ENCODE results near the gene TSPAN14. TPM values are rescaled to one million over a fixed set of nuclear protein-coding genes. Genes with fewer than 3 reads are reported as not detected.
A peak's percentile ranks its signal among the peaks of the same experiment; 100 is the strongest.

TSPAN14 gene
- total RNA-seq, 2 donors from 2014 or later: 121 to 123 TPM

- Histone ChIP-seq H3K4me3 (ENCODE audit: low read length) (no peak overlapping the region), H3K36me3 (ENCODE audit: control insufficient read depth, insufficient read depth, low read length) (peaks cover 77% of the 10 kb centered on the region), H3K27me3 (ENCODE audit: control insufficient read depth, insufficient read depth, low read length, poor library complexity, severe bottlenecking) (no peaks in the 10 kb centered on the region), H3K27ac (ENCODE audit: low read depth, low read length) (no peak overlapping the region), H3K9me3 (ENCODE audit: control insufficient read depth, low read length) (peaks cover 5% of the 10 kb centered on the region), H3K4me1 (ENCODE audit: control insufficient read depth, insufficient read depth, low read length) (peaks cover under 1% of the 10 kb centered on the region), H3K9ac (ENCODE audit: extremely low read depth, low read length, poor library complexity, severe bottlenecking) (no peak overlapping the region)
- TF ChIP-seq CTCF (conservative IDR thresholded peaks at IDR 0.05): no peak
- no peaks in the 10 kb centered on the region for H3K9me3 Mint-ChIP-seq
- H3K36me3 Mint-ChIP-seq (ENCODE audit: low read depth): peaks cover 57% of the 10 kb centered on the region
- 96 to 98% methylated on average over 5 to 7 of the region's 7 CpGs for WGBS, 2 experiments (ENCODE audit: insufficient coverage in 1 of 2, insufficient read length in 1 of 2)
- peaks cover 11% of the 10 kb centered on the region for H3K4me1 Mint-ChIP-seq
- DNase-seq: no peak
- H3K27me3 Mint-ChIP-seq (ENCODE audit: insufficient read depth): no peaks in the 10 kb centered on the region
- no peak overlapping the region for H3K4me3 Mint-ChIP-seq
- H3K27ac Mint-ChIP-seq: no peak overlapping the region
Measured at GRCh38 chr10:80491251-80492102, 37.4 kb downstream of the TSPAN14 start.

GRCh38 chr10:80492848-80493521 lies 38.9 kb downstream of the TSPAN14 start:
- Mint-ChIP-seq H3K27ac (no peak overlapping the region), H3K9me3 (no peaks in the 10 kb centered on the region), H3K4me3 (no peak overlapping the region), H3K4me1 (peaks cover 9% of the 10 kb centered on the region), H3K36me3 (ENCODE audit: low read depth) (peaks cover 58% of the 10 kb centered on the region), H3K27me3 (ENCODE audit: insufficient read depth) (no peaks in the 10 kb centered on the region)
- Histone ChIP-seq H3K9ac (ENCODE audit: extremely low read depth, low read length, poor library complexity, severe bottlenecking) (no peak overlapping the region), H3K27me3 (ENCODE audit: control insufficient read depth, insufficient read depth, low read length, poor library complexity, severe bottlenecking) (no peaks in the 10 kb centered on the region), H3K27ac (ENCODE audit: low read depth, low read length) (no peak overlapping the region), H3K36me3 (ENCODE audit: control insufficient read depth, insufficient read depth, low read length) (peaks cover 87% of the 10 kb centered on the region), H3K4me3 (ENCODE audit: low read length) (no peak overlapping the region), H3K4me1 (ENCODE audit: control insufficient read depth, insufficient read depth, low read length) (peaks cover 5% of the 10 kb centered on the region), H3K9me3 (ENCODE audit: control insufficient read depth, low read length) (peaks cover 5% of the 10 kb centered on the region)
- no peak for TF ChIP-seq CTCF (conservative IDR thresholded peaks at IDR 0.05)
- WGBS, 2 experiments (ENCODE audit: insufficient coverage in 1 of 2, insufficient read length in 1 of 2): 96 to 97% methylated on average over 6 of the region's 6 CpGs
- no peak for DNase-seq

- Mint-ChIP-seq H3K36me3 (ENCODE audit: low read depth) (peaks cover 57% of the 10 kb centered on the region), H3K27ac (peak overlapping the region; percentile 0), H3K27me3 (ENCODE audit: insufficient read depth) (no peaks in the 10 kb centered on the region), H3K4me3 (no peak overlapping the region), H3K4me1 (peaks cover 15% of the 10 kb centered on the region), H3K9me3 (no peaks in the 10 kb centered on the region)
- no peak for TF ChIP-seq CTCF (conservative IDR thresholded peaks at IDR 0.05)
- Histone ChIP-seq H3K9me3 (ENCODE audit: control insufficient read depth, low read length) (peaks cover 5% of the 10 kb centered on the region), H3K4me1 (ENCODE audit: control insufficient read depth, insufficient read depth, low read length) (peaks cover 5% of the 10 kb centered on the region), H3K4me3 (ENCODE audit: low read length) (no peak overlapping the region), H3K9ac (ENCODE audit: extremely low read depth, low read length, poor library complexity, severe bottlenecking) (no peak overlapping the region), H3K36me3 (ENCODE audit: control insufficient read depth, insufficient read depth, low read length) (peaks cover 88% of the 10 kb centered on the region), H3K27ac (ENCODE audit: low read depth, low read length) (no peak overlapping the region), H3K27me3 (ENCODE audit: control insufficient read depth, insufficient read depth, low read length, poor library complexity, severe bottlenecking) (no peaks in the 10 kb centered on the region)
- WGBS, 2 experiments (ENCODE audit: insufficient coverage in 1 of 2, insufficient read length in 1 of 2): 73 to 87% methylated on average over 2 to 4 of the region's 4 CpGs
- no peak for DNase-seq
Measured at GRCh38 chr10:80493522-80494051, 39.5 kb downstream of the TSPAN14 start.
